GM19193 (cell line): ENCODE data around the gene KNOP1.

Experiments
- POLR2A ChIP-seq: IDR thresholded peaks from 4 replicates; pipeline ENCODE4 v1.6.1; 2011; ENCODE audit not compliant: insufficient read depth, insufficient read length; ENCODE audit errors: extremely low read depth

Gene KNOP1

GRCh38 chr16:19704321-19705145 lies 13.5 kb downstream of the KNOP1 start:
- TF ChIP-seq POLR2A, result no peak

DNA sequence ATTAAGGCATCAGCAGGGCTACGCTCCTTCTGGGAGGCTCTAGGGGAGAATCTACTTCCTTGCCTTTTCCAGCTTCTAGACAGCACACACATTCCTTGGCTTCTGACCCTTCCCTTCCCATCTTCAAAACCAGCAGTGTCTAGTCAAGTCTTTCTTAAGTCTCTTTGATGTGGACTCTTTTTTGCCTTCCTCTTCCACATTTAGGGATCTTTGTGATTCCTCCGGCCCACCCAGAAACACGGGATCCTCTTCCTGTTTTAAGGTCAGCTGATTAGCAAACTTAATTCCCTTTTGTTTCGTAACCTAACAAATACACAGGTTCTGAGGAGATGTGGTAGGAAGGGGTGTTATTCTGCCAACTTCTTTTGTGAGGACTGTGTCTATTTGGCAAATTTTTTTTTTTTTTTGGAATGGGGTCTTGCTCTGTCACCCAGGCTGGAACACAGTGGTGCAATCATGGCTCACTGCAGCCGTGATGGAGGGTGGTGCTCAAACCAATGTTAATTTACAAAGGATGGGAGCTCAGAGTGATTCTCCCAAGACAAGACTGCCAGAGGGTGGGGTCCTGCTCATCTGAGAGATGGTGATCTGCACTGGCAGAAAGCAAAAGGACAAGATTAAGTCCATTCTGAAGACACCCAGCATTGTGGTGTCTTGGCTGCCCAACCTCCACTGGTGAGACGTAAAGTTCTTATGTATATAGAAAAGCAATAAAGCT lies 14.7 kb downstream of the KNOP1 start:
- no peak for TF ChIP-seq POLR2A

DNA sequence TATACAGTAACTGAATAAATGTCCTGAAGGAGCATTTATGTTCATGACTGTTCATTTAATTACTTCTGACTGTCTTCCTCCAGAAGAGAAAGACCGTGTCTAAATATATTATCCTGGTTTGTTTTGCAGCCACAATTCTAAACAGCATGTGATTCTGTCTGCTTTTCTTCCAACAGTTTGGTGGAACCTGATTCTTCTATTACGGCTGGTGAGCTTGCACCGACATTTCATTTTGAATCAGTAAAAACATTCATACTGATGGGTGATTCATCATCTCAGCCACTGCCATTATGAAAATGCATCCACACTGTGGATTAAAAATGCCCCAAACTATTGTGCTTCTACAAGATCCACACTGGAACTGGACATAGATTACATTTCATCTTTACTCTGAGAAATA lies 16.9 kb downstream of the KNOP1 start:
- TF ChIP-seq POLR2A, result no peak

- no peak for TF ChIP-seq POLR2A
Observed at GRCh38 chr16:19700319-19700781, 17.7 kb downstream of the KNOP1 start.

- no peak for TF ChIP-seq POLR2A
Observed at GRCh38 chr16:19699472-19699871, 18.6 kb downstream of the KNOP1 start.

DNA sequence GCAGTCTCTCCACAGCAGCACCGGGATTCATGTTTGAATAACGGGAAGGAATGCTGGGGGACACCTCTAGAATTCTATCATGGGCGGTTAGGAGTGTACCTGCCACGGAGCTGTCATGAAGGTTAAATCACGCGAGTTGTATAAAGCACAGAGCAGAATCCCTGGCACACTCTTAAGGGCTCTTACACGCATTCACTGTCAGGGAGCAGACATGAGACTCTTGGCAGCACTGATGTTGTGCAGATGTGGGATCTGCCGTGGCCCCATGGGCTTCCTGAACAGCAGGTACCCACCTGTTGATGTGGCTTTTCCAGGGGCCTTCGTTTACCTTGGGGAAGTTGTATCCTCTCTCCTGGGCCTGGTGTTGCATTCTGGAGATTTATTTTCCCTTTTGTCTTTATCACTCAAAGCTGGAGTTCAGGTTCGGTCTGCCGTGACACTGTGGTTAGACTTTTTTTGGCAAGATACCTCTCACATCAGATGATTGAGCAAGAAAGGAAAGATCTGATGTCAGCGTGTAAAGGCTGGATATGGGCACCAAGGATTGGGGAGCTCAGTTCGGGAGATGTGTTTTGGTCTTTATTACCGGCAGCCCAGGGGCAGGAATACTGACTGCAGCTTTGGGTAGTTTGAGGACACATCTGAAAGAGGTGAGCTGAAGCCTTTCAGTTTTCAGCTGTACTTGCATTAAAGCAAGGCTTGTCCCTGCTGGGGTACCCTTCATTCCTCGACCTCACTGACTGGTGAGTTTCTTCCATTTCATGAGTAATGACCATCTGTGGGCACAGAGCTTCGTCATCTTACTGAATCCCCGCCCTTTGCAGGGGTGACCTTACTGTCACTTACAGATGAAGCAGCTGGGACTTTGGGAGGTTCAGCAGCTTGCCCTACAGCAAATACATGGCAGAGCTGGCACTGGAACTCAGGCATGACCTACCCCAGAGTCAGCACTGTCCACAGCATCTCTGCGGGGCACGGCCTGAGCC lies 19.3 kb downstream of the KNOP1 start:
- TF ChIP-seq POLR2A, result no peak

DNA sequence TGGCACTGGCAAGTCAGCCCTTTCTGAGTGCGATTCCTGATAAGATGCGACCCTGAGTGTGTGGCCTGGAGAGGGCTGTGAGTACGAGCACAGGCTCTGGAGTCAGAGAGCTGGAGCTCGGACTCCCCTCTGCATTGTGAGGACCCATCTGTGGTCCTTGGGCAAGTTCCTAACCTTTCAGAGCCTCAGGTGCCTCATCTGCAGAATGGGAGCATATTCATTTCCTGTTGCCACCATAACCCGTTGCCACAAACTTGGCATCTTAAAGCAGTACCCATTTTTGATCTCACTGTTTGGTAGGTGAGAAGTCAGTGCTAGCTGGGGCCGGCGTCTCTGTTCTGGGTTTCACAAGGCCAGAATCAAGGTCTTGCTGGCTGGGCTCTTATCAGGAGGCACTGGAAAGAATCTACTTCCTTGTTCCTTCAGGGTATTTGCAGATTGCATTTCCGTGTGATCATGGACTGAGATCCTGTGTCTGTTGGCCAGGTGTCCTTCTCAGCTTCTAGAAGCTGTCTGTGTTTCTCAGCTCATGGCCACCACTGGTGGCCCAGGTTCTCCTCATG lies 20.2 kb downstream of the KNOP1 start:
- no peak for TF ChIP-seq POLR2A

DNA sequence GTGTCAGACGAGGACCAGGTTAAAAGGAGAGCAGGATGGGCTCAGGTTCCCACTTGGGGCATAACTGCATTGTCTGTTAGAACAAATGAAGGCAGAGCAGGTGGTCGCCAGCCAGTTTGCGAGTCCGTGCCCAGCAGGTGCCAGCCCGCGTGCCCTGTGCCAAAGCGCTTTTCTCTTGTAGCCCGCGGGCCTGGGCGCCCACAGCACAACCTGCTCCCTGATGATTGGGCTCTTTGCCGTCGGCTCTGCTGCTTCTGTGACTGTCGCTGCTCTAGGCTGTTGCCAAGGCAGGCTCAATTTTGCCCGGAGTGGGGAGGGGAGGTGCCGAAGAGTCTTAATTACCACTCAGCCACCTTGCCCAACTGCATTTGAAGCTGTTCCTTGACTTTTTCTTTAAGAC lies 21.1 kb downstream of the KNOP1 start:
- TF ChIP-seq POLR2A, result no peak

DNA sequence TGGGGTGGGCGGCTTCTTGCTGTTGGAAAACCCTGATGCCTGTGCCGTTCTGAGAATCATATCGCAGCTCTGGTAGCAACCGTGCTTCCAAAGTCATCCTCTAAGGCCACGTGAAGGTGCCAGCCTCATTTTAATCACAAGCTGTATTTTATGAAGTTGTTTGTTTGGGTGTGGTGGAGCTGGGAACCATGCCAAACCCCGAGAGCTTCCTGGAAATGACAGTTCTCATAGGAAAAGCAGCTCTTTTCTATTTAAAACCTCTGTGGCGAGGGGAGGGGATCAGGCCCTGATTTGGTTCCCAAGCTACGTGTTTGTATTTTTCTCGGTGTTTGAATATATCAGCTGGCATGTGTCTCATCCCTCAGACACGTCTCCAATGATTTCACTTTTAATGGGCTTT lies 21.7 kb downstream of the KNOP1 start:
- no peak for TF ChIP-seq POLR2A

DNA sequence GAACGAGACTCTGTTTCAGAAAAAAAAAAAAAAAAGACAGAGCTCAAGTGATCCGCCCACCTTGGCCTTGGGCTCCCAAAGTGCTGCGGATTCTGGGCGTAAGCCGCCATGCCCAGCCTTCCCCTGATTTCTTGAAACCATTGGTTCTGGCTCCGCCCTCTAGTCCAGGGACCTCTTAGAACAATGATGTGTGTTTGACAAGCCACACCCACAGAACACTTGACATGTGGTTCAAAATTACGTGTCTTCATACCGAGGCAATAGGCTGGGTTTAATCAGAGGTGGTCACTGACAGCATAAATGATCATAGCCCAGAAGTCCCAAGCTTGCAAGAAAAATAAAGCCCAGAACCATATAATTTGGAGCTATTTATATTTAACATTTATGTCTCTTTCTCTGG lies 23.0 kb downstream of the KNOP1 start:
- no peak for TF ChIP-seq POLR2A

- TF ChIP-seq POLR2A, result no peak
Observed at GRCh38 chr16:19691161-19691711, 26.8 kb downstream of the KNOP1 start.

DNA sequence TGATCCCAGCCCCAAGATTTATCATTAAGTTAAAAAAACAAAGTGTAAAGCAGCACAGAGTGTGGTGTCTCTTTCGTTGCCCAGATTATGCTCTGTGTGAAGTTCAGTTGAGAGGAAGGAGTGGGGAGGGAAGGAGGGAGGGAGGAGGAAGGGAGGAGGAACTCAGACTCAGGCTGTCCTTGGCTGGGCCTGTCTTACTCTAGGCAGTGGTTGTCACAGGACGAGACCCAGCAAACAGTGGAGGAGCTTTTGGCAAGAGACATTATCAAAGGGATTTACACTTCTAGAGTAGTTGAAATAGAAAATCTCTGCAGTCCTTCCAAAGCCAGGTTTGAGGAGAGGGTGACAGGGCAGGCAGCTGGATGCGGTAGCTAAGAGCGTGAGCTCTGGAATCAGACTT lies 27.8 kb downstream of the KNOP1 start:
- no peak for TF ChIP-seq POLR2A

DNA sequence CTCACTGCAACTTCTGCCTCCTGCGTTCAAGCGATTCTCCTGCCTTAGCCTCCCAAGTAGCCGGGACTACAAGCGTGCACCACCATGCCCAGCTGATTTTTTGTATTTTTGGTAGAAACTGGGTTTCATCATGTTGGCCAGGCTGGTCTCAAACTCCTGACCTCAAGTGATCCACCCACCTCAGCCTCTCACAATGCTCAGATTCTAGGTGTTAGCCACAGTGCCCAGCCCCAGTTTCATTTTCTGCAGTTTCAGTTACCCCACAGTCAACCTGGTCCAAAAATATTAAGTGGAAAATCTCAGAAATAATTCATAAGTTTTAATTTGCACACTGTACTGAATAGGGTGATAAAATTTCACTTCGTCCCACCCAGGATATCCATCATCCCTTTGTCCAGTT lies 28.7 kb downstream of the KNOP1 start:
- no peak for TF ChIP-seq POLR2A

GRCh38 chr16:19688396-19689024 lies 29.5 kb downstream of the KNOP1 start:
- no peak for TF ChIP-seq POLR2A
